SU-DHL-6 (cell line): Measurements from ENCODE around the gene FBXO44.

Experiments
- CTCF ChIP-seq: fragments of 200-600 bp; sonication (generic); IDR thresholded peaks from one replicate; pipeline ENCODE4 v1.5.1; 2017; ENCODE audit warnings: antibody characterized with exemption, mild to moderate bottlenecking, low read length, moderate library complexity; ENCODE audit not compliant: insufficient read depth, poor library complexity, severe bottlenecking
- EZH2phosphoT487 ChIP-seq: fragments of 200-600 bp; sonication (generic), shearing (Covaris generic); conservative IDR thresholded peaks from 2 replicates; pipeline ENCODE4 v1.6.1; 2018; ENCODE audit warnings: mild to moderate bottlenecking, antibody characterized with exemption, low read length, moderate library complexity, mixed read lengths

GRCh38 chr1:11659748-11660147, 5.1 kb downstream of the FBXO44 start:
- TF ChIP-seq CTCF = no peak
- TF ChIP-seq EZH2phosphoT487 = no peak
